WERI-Rb-1 (cell line): Measurements from ENCODE around the gene CCDC110.
A peak's percentile ranks its signal among the peaks of the same experiment; 100 is the strongest.

Source experiments
- DNase-seq: peaks from one replicate; pipeline ENCODE4 v3.0.0-alpha.2; 2020
- H3K27ac ChIP-seq: fragments of 250-450 bp; sonication (Bioruptor Pico); 2 replicates; pipeline ENCODE4 v1.5.1; 2020; ENCODE audit warnings: mild to moderate bottlenecking, moderate library complexity
- H3K27me3 ChIP-seq: fragments of 250-450 bp; sonication (Bioruptor Pico); 2 replicates; pipeline ENCODE4 v1.5.1; 2021; ENCODE audit warnings: mild to moderate bottlenecking, low read depth, moderate library complexity; ENCODE audit not compliant: insufficient read depth, severe bottlenecking
- H3K36me3 ChIP-seq: fragments of 250-450 bp; sonication (Bioruptor Pico); 2 replicates; pipeline ENCODE4 v1.5.1; 2020; ENCODE audit warnings: mild to moderate bottlenecking, moderate library complexity
- H3K4me3 ChIP-seq: 2 replicates; pipeline ENCODE4 v1.5.1; 2011; ENCODE audit warnings: low read depth, mild to moderate bottlenecking, control low read depth, low read length
- H3K9me3 ChIP-seq: fragments of 250-450 bp; sonication (Bioruptor Pico); 2 replicates; pipeline ENCODE4 v1.5.1; 2021; ENCODE audit warnings: mild to moderate bottlenecking, moderate library complexity; ENCODE audit not compliant: severe bottlenecking
- TF ChIP-seq, protein P1 (sequence below): IDR thresholded peaks from 2 replicates; pipeline ENCODE4 v1.5.1; 2011; ENCODE audit warnings: low read depth, mild to moderate bottlenecking, control low read depth, inconsistent platforms, low read length

Gene CCDC110

DNA sequence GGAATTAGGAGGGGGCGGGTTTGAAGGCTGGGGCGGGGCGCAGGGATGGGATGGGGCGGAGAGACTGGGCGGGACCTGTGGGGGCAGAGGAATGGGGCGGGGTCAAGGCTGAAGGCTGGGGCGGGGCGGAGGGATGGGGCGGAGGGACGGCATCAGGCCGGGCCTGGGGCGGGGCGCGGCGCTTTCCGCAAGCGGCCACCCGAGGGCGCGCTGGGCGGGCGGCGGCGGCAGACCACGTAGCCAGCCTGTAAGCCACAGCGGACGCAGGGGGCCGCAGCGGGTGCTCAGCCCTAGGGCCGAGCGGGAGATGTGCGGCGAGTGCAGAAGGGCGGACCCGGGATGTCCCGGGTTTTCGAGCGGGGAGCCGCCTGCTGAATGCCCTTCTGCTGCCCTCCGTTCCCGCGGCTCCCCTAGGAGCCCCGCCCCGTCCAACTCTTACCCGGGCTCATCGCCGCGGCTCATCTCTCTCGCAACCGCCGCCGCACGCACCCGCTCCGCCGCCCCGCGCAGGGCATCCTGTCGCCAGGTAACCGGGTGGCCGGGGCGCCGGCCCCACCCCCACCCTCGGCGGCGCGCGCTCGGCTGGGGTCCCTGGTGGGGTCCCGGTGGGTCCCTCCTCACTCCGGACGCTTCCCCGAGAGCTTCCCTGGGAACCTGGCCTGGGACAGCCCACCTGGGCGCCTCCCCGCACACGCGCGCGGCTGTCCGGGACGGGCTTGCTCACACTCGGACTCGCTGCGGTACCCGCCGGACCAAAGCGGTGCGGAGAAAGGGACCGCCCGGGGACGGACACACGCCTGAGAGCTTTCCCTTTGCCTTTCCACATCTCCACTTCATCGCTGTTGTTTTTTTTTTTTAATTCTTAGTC lies at the start of gene CCDC110:
TSS of gene CCDC110 (minus strand) at position 499 of the 868 bp plus-strand sequence. CDS start at position 449, 50 bp downstream.
- DNase-seq = peak; percentile 93
- H3K27ac ChIP-seq = 0 out of 2 replicates have a peak within 1 kb of the TSS, but pooled peaks have one; percentile 12
- no peaks in the 10 kb centered on the region for H3K36me3 ChIP-seq
- H3K9me3 ChIP-seq = no peaks in the 10 kb centered on the region
- H3K27me3 ChIP-seq = no peaks in the 10 kb centered on the region
- TF ChIP-seq, protein P1, sequence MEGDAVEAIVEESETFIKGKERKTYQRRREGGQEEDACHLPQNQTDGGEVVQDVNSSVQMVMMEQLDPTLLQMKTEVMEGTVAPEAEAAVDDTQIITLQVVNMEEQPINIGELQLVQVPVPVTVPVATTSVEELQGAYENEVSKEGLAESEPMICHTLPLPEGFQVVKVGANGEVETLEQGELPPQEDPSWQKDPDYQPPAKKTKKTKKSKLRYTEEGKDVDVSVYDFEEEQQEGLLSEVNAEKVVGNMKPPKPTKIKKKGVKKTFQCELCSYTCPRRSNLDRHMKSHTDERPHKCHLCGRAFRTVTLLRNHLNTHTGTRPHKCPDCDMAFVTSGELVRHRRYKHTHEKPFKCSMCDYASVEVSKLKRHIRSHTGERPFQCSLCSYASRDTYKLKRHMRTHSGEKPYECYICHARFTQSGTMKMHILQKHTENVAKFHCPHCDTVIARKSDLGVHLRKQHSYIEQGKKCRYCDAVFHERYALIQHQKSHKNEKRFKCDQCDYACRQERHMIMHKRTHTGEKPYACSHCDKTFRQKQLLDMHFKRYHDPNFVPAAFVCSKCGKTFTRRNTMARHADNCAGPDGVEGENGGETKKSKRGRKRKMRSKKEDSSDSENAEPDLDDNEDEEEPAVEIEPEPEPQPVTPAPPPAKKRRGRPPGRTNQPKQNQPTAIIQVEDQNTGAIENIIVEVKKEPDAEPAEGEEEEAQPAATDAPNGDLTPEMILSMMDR = peak; percentile 66
- peak within 1 kb of the TSS; percentile 84 for H3K4me3 ChIP-seq

DNA sequence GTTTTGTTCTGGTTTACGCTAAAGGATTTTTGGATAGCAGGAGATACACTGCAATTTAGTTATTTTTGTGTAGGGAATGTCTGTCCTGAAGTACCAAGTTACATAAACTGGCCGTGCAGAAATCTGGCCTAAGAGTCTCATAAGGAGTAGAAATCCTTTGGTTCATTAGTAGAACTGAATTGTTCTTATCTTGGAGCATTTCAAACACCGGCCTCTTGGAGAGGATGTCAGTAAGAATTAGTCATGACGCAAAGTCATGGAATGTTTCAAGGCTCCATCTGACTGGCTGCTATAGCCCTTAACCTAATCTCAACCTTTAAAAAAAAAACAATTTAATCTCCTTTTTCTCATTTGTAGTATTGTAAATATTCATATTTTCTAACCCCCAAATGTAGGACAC lies 48.6 kb upstream of the CCDC110 start:
- H3K27ac ChIP-seq = no peak overlapping the region
- TF ChIP-seq, protein P1 = no peak
- no peaks in the 10 kb centered on the region for H3K27me3 ChIP-seq
- H3K9me3 ChIP-seq = no peaks in the 10 kb centered on the region
- H3K36me3 ChIP-seq = no peaks in the 10 kb centered on the region
- H3K4me3 ChIP-seq = no peak overlapping the region
- DNase-seq = no peak

GRCh38 chr4:185518494-185518893 lies 47.0 kb upstream of the CCDC110 start:
- Histone ChIP-seq H3K36me3 (no peaks in the 10 kb centered on the region), H3K9me3 (no peaks in the 10 kb centered on the region), H3K4me3 (no peak overlapping the region), H3K27ac (no peak overlapping the region), H3K27me3 (no peaks in the 10 kb centered on the region)
- DNase-seq = no peak
- TF ChIP-seq, protein P1 = no peak

GRCh38 chr4:185518069-185518468 lies 46.5 kb upstream of the CCDC110 start:
- H3K27me3 ChIP-seq = no peaks in the 10 kb centered on the region
- TF ChIP-seq, protein P1 = no peak
- H3K27ac ChIP-seq = no peak overlapping the region
- no peaks in the 10 kb centered on the region for H3K36me3 ChIP-seq
- H3K4me3 ChIP-seq = no peak overlapping the region
- no peak for DNase-seq
- H3K9me3 ChIP-seq = no peaks in the 10 kb centered on the region

- Histone ChIP-seq H3K27ac (no peak overlapping the region), H3K36me3 (no peaks in the 10 kb centered on the region), H3K4me3 (no peak overlapping the region), H3K27me3 (no peaks in the 10 kb centered on the region), H3K9me3 (no peaks in the 10 kb centered on the region)
- TF ChIP-seq, protein P1 = no peak
- no peak for DNase-seq
Measured at GRCh38 chr4:185515248-185515647, 43.7 kb upstream of the CCDC110 start.
